T47D (cell line): Measurements from ENCODE around the gene ARHGAP29.

Source experiments
- DNase-seq, 2 experiments: peaks; one replicate each; pipeline versions ENCODE4 v3.0.0 to v3.0.0-alpha.2; 2011 to 2012; ENCODE audit warnings: low read depth in 1 of 2, low spot score in 1 of 2
- JUND ChIP-seq: IDR thresholded peaks from 2 replicates; pipeline ENCODE4 v1.6.1; 2012; ENCODE audit warnings: low read depth
- in situ Hi-C: cut with HindIII; loops from 2 replicates; pipeline ENCODE4 v1.10.0; 2016; ENCODE audit warnings: low sequenced_read_pairs, low pct_unique_long_range_greater_than_20kb

ARHGAP29 gene

GRCh38 chr1:94254073-94254810, 16.9 kb upstream of the ARHGAP29 start:
- in situ Hi-C loops, result no loop called here
- no peak for DNase-seq
- TF ChIP-seq JUND, result no peak

DNA sequence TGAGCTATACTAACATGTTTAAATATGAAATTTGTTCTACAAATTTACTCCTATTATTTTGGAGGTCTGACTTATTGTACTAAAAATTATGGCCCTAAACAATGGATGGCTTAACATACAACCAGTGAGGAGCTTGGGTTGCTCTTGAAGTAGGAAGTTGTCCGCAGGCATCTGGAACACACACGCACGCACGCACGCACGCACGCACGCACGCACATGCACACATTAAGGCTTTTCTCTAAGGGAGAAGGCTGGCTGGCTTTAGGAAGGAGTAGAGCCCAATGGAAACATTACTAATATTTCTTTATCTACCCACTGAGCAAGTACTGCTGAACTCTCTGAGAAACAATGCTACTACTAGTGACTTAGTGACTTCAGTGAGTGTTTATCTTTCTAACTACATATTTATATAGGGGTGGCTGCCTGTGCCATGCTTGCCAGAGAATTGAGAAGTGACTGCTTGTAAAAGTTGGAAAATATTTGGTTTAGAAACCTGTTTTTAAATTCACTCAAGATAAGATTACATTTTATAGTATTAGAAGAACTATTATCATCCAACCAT, 16.2 kb upstream of the ARHGAP29 start:
- in situ Hi-C loops, result no loop called here
- peak in 1 of 2 experiments; percentile 30 for DNase-seq
- no peak; the same call in 1 of the 2 replicates for TF ChIP-seq JUND

- peak in 1 of 2 experiments; percentile 71 for DNase-seq
Observed at GRCh38 chr1:94250341-94250740, 13.0 kb upstream of the ARHGAP29 start.

DNA sequence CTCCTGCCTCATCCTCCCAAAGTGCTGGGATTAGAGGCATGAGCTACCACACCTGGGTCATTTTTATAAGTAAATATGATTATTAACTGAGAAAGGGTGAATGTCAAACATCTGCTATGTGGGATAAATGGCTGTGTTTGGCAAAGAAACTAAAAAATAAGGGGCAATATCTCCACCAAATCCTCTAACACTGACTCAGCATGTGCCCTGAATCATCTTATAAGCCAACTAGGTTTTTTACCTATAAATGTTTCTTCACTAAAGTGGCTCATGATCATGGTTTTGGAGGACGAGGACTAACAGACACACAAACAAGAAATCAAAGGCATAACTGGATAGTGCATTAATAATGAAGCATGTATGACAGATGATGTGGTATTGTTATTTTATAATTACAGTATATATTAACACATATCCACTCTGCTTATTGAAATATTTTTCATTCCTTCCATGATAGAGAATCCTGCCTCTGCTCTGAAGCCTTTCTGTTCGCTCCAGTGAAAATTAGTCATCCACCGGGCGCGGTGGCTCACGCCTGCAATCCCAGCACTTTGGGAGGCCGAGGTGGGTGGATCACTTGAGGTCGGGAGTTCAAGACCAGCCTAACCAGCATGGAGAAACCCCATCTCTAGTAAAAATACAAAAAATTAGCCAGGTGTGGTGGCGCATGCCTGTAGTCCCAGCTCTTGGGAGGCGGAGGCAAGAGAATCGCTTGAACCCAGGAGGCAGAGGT, 11.7 kb upstream of the ARHGAP29 start:
- TF ChIP-seq JUND, result no peak
- no peak for DNase-seq
- in situ Hi-C loops, result no loop called here

More at GRCh38 chr1:94250341-94250740, 13.0 kb upstream of the ARHGAP29 start:
- in situ Hi-C loops, result no loop called here
- TF ChIP-seq JUND, result no peak

DNA sequence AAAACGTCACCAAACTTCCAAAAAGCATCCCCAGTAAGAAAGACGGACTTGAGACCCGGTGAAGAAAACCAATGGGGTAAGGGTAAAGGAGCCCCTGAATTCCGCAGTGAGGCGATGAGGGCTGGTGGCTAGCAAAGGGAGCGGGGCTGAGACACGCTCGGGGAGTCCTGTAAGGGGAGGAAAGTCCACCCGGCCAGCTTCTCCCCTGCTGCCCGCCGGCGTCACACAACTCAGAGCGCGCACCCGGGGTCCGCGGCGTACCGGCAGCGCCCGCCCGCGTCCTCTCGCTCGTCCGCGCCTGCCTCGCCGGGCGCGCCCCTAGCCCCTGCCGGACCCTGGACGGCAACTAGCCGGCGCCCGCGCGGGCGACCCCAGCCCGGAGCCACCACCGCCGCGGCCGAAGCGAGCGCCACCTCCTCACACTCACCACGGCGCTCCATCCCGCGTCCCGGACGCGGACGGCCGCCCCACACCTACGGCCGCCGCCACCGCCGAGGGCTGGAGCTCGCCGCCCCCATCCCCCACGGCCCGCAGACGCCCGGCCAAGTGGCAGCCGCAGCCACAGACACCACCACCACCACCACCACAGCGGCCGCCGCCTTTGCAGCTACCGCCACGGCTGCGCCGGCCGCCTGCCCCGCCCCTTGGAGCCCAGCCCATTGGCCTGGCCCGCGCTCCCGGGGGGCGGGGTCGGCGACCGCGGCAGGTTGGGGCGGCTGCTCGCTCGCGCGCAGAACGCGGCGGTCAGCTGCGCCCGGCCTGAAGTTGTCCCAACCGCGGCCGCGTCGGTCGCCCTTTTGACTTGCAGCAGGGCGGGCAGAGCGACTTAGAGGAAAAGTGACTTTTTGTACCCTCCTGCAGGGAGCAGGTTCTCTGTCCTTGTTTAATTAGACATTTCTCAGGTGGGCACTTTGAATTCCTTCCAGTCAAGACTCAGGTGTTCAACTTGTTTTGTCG, 10.0 kb upstream of the ARHGAP29 start:
- in situ Hi-C loops, result no loop called here
- peak; percentile 44 to 81 for DNase-seq
- TF ChIP-seq JUND, result no peak

GRCh38 chr1:94246692-94247137, 9.3 kb upstream of the ARHGAP29 start:
- DNase-seq, result no peak
- in situ Hi-C loops, result no loop called here
- no peak for TF ChIP-seq JUND

GRCh38 chr1:94245747-94246438, 8.5 kb upstream of the ARHGAP29 start:
- in situ Hi-C loops, result no loop called here
- no peak for DNase-seq
- TF ChIP-seq JUND, result no peak

DNA sequence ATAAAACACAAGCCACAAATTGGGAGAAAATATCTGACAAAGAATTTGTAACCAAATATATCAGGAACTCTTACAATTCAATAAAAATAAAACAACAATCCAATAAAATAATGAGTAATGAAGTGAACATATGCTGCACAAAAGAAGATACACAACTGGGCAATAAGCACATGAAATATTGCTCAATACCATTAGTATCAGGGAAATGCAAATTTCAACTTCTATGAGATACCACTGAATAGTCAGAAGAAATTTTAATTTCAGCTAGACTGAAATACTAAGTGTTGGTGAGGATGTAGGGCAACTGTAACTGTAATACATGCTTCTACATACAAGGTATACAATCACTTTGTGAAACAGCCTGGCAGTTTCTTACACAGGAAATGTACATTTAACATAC, 7.4 kb upstream of the ARHGAP29 start:
- TF ChIP-seq JUND, result no peak
- DNase-seq, result no peak
- in situ Hi-C loops, result no loop called here

- TF ChIP-seq JUND, result no peak
- in situ Hi-C loops, result no loop called here
- DNase-seq, result no peak
Observed at GRCh38 chr1:94243665-94244064, 6.3 kb upstream of the ARHGAP29 start.

- peak in 1 of 2 experiments; percentile 46 for DNase-seq
- in situ Hi-C loops, result no loop called here
- no peak for TF ChIP-seq JUND
Observed at GRCh38 chr1:94240822-94241221, 3.4 kb upstream of the ARHGAP29 start.

DNA sequence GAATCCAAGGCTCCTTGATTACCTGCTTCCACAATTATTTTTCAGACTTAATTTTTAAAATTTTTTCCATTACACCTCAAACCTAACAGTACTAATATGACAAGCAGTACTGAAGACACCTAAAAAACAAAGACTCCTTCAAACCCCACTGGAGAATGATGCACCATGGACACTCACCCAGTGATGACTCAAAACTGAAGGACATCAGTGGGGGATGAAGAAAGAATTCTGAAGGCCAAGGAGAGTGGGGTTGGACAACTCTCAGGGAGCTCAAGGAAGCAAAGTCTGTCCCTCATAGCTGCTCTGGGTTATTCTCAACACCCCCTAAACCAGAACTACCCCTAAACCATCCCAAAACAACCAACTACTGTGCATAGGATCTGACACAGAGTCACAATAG, 2.4 kb upstream of the ARHGAP29 start:
- no peak for TF ChIP-seq JUND
- in situ Hi-C loops, result no loop called here
- DNase-seq, result no peak

- in situ Hi-C loops, result no loop called here
Observed at GRCh38 chr1:94239051-94239450, 1.7 kb upstream of the ARHGAP29 start.

More at GRCh38 chr1:94239051-94239450, 1.7 kb upstream of the ARHGAP29 start:
- DNase-seq, result no peak
- no peak for TF ChIP-seq JUND
